Activated gamma-delta T cell treated with anti-CD3 and anti-CD28 coated beads, Interleukin-2, amount 50 U/mL, for 16 hours (primary cell): ENCODE data around the gene ACTMAP.
"Not testable (repeated sequence)": the region's sequence is repeated elsewhere in the genome, so short reads cannot be mapped to it uniquely, and the experiment has no call there.

ENCODE experiments used
- DNase-seq: peaks from one replicate; pipeline ENCODE4 v3.0.0-alpha.2; 2020; ENCODE audit warnings: low read depth

Gene ACTMAP

DNA sequence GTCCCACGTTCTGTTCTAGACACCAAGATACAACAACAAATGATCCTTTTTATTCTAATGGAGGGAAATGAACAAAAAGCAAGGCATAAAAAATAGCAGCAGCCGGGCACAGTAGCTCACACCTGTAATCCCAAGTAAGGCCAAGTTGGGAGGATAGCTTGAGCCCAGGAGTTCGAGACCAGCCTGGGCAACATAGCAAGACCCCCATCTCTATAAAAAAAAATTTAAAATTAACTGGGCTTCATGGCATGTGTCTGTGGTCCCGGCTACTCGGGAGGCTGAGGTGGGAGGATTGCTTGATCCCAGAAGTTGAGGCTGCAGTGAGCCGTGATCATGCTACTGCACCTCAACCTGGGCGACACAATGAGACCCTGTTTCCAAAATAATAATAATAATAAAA lies 26.1 kb upstream of the ACTMAP start:
- no peak for DNase-seq

DNA sequence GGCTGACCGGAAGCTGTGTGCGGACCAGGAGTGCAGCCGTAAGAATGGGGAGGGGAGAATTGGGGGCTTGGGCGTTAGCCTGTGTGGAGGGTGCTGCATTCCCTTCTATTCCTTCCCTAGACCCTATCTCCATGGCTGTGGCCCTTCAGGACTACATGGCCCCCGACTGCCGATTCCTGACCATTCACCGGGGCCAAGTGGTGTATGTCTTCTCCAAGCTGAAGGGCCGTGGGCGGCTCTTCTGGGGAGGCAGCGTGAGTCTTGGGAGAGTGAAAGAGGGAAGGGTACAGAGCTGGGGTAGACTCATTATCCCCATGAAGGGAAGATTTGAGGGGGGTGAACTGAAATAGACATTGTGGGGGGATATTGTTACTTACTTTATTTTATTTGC lies 25.4 kb upstream of the ACTMAP start:
- DNase-seq: no peak

DNA sequence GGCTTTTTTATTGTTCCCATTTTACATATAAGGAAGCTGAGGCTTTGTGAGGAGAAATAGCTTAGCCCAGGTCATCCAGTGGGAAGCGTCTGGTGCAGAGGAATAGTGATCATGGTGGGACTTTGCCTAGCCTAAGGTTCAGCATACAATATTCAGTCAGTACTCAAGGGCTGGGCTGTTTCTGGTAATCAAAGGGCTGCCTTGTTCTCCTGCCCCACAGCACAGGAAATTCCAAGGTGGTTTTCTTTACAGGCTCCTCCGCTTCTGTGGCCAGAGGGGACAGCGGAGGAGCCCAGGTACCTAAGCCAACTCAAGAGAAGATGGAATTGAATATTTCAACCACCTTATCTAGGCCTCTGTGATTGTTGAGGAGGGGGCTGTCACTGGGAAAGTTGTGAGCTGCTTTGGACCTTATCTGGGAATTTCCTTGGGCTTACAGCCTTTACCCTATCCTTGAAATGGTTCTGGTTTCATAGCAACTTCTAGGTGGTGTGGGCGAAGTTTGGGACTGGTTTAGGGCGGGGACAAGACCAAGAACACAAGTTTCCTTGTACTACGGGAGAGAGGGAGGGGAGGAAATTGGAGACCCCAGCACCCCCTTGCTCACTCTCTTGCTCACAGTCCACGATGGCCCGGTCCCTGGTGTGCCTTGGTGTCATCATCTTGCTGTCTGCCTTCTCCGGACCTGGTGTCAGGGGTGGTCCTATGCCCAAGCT lies 24.8 kb upstream of the ACTMAP start, which contains the start of gene MIA:
Gene MIA, plus strand, starts transcription at position 606 of the 716 bp plus-strand sequence. Its CDS starts 22 bp downstream, at position 628.
- no peak for DNase-seq

DNA sequence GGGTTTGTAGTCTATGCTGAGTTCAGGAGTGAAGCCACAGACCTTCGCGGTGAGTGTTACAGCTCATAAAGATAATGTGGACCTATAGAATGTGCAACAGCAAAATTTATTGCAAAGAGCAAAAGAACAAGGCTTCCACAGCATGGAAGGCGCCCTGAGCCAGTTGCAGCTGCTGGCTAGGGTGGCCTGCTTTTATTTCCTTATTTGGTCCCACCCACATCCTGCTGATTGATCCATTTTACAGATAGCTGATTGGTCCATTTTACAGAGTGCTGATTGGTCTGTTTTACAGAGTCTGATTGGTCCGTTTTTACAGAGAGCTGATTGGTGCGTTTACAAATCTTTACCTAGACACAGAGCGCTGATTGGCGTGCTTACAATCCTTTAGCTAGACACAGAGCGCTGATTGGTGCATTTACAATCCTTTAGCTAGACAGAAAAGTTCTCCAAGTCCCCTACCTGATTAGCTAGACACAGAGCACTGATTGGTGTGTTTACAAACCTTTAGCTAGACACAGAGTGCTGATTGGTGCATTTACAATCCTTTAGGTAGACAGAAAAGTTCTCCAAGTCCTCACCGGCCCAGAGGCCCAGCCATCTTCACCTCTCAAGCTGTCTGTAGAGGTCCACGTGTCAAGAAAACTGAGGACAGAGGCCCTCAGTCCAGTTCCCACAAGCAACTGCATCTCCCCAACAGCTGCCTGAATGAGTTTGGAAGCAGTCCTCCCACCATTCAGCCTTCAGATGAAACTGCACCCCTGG lies 21.0 kb upstream of the ACTMAP start:
- not testable (repeated sequence) for DNase-seq

DNA sequence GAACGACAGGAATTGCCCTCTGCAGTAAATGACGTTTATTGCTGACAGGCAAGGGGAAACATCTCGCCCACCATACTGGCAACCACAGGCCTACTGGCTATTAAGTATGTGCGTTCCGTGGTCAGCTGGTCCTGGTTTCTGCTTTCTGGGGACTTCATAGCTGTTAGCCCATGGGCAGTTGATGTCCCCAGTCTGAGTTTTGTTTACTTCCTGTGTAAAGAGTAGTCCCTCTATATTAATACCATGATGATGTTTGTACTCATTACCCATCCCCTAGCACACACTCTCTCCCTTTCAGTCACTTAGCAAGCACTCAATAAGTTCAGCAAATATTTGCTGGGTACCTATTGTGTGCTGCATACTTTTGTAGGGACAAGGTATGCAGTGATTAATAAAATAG lies 18.6 kb upstream of the ACTMAP start:
- DNase-seq: no peak

DNA sequence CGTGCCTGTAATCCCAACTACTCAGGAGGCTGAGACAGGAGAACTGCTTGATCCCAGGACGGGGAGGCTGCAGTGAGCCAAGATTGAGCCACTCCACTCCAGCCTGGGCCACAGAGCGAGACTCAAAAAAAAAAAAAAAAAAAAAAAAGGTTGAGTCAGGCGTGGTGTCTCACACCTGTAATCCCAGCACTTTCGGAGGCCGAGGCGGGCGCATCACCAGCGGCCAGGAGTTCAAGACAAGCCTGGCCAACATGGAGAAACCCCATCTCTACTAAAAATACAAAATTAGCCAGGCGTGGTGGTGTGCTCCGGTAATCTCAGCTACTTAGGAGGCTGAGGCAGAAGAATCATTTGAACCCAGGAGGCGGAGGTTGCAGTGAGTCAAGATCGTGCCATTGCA lies 16.1 kb upstream of the ACTMAP start:
- not testable (repeated sequence) for DNase-seq

DNA sequence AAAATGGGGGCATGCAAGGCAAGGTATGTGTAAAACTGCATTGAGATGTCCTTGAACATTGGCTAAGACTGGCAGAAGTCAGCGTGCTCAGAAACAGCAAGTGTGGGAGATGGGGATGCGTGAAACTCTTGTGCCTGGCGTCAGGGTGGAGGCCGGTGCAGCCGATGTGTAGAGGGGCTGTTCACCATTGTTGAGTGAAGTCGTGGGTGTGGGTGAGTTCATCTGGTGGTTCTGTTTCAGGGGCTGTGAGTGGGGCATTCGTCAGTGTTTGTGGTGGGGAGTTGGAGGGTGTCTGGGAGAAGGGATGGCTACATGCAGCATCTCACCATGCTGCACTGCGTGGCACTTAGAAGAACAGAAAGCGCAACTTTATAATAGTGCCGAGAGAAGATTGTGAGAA lies 13.7 kb upstream of the ACTMAP start:
- no peak for DNase-seq

DNA sequence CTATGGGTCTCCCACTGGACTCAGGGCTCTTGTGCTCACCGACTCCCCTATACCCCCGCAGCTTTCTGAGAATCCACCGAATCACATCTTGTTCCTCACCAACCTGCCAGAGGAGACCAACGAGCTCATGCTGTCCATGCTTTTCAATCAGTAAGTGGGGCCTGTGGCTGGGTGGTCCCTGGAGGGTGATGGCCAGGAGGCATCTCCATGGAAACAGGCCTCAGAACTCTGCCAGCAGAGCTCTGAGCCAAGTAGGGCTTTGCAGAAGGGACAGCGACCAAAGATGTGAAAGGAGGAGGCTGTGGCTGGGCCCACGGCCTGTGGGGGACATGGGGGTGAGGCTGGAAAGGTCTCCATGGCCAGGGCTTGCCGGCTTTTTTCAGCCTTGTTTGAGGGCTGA lies 13.2 kb upstream of the ACTMAP start:
- DNase-seq: no peak

DNA sequence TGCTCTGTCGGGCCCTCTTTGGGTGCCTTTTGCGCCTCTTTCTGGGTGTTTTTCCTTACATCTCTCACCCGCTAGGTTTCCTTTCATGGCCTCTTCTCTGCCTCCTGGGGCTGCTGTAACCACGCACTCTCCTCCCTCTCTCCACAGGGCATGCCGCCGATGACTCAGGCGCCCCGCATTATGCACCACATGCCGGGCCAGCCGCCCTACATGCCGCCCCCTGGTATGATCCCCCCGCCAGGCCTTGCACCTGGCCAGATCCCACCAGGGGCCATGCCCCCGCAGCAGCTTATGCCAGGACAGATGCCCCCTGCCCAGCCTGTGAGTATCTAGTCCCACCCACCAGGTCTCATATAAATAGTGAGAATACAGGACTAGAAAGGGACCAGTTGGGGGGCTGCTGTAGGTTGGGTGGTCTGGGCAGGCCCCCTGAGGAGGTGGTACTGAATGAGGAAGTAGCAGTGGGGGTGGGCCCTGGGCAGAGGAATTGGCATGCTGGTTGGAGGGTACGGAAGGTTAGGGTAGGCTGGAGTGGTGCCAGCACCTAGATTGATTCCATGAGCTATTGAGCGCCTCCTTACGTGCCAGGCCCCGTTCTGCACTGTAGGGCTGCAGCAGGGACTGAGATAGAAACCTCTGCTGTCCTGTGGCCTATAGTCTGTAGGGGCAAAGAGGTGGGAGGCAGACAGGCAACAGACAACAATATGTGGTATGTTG lies 12.6 kb upstream of the ACTMAP start:
- DNase-seq: no peak

DNA sequence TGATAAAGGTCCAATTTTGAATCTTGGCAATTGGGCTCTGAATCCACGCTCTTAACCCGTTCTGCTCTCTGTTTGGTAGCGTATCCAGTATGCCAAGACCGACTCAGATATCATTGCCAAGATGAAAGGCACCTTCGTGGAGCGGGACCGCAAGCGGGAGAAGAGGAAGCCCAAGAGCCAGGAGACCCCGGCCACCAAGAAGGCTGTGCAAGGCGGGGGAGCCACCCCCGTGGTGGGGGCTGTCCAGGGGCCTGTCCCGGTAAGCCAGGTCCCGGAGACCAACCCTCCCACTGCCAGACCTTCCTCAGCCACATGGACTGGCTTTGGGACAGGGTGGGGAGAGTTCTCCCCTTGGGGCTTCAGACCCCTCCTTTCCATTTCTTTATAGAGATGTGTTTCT lies 9.1 kb upstream of the ACTMAP start:
- no peak for DNase-seq

DNA sequence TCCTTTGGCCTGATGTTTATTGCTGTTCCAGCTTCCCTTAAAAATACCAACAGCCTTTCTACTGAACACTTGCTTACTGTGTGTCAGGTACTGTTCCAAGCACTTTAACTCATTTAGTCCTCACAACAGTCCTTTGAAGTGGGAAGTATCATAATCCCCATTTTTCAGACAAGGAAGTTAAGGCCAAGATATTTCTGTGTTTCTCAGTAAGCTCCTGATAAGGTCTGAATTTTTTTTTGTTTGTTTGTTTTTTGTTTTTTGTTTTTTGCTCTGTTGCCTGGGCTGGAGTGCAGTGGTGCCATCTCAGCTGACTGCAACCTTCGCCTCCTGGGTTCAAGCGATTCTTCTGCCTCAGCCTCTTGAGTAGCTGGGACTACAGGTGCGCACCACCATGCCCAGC lies 8.2 kb upstream of the ACTMAP start:
- no peak for DNase-seq

DNA sequence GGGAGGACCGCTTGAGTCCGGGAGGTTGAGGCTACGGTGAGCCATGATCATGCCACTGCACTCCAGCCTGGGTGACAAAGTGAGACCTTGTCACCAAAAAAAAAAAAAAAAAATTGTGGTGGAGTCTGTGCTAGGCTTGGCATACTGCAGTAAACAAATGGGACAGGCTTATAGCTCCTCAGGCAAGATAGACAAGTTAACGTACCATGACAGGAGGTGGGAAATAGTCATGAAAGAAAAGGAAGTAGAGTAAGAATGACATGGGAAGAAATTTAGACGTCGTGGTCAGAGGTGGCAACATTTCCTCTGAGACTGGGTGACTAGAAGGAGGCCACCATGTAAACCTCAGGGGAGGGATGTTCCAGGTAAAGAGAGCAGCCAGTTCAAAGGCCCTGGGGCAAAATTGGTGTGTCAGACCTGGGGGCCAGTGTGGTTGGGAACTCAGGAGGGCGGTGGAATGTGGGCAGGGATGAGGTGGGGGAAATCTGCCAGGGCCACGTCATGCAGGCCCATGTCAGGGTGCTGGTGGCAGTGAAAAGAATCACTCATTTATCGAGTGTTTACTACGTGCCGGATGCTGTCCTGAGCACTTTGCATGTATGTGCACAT lies 6.3 kb upstream of the ACTMAP start:
- peak; percentile 28 for DNase-seq

DNA sequence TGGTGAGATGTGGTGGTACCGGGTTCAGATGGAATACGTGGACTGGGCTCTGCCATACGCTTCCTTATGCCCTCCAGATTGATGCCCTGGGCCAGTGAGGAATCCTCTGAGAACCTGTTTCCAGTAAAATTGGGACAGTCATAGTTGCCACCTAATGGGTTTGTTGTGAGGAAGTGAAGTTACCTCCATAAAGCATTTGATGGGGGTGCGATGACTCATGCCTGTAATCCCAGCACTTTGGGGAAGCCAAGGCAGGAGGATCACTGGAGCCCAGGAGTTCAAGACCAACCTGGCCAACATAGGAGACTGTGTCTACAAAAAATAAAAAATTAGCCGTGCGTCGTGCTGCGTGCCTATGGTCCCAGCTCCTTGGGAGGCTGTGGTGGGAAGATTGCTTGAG lies 5.5 kb upstream of the ACTMAP start:
- DNase-seq: no peak

DNA sequence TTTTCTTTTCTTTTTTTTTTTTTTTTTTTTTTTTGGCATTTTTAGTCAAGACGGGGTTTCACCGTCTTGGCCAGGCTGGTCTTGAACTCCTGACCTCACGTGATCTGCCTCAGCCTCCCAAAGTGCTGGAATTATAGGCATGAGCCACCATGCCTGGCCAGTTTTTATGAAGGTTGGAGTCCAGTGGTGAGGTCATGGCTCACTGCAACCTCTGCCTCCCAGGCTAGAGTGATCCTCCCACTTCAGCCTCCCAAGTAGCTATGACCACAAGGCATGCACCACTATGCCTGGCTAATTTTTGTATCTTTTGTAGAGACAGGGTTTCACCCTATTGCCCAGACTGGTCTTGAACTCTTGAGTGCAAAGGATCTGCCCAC lies 5.0 kb upstream of the ACTMAP start:
- DNase-seq: no peak

DNA sequence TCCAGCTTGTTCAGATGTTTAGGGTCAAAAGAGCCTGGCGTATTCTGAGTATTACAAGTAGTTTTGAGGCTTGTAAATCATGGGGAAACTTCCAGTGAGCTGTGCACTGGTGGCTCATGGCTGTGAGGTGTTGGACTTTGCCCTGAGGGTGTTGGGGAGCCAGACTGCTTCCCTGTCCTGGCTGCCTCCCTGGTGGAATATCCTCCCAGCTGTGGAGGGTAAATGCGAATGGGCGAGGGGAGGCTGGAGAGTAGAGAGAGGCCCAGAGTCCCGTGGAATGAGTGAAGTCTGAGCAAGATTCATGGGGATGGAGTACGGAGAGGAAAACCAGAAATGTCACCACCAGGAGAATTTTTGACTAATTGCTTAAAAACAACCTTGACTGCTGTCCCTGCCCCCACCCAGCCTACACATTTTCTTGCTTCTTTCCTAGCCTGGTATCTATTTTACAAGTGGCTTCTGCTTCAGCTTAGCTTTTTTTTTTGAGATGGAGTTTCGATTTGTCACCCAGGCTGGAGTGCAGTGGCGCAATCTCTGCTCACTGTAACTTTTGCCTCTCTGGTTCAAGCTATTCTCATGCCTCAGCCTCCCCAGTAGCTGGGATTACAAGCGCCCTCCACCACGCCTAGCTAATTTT lies 4.5 kb upstream of the ACTMAP start:
- DNase-seq: no peak

DNA sequence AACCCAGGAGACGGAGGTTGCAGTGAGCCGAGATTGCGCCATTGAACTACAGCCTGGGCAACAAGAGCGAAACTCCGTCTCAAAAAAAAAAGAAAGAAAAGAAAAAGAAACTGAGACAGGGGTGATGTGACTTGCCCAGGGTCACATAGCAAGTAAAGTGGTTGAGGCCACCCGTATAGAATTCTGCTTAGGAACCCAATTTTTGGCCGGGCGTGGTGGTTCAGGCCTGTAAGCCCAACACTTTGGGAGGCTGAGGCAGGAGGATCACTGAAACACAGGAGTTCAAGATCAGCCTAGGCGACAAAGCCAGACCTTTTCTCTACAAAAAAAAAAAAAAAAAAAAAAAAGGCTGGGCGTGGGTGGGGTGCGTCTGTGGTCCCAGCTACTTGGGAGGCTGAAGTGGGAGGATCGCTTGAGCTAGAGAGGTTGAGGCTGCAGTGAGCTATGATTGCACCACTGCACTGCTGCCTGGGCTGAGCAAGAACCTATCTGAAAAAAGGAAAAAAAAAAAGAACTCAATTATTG lies 2.0 kb upstream of the ACTMAP start:
- no peak for DNase-seq

DNA sequence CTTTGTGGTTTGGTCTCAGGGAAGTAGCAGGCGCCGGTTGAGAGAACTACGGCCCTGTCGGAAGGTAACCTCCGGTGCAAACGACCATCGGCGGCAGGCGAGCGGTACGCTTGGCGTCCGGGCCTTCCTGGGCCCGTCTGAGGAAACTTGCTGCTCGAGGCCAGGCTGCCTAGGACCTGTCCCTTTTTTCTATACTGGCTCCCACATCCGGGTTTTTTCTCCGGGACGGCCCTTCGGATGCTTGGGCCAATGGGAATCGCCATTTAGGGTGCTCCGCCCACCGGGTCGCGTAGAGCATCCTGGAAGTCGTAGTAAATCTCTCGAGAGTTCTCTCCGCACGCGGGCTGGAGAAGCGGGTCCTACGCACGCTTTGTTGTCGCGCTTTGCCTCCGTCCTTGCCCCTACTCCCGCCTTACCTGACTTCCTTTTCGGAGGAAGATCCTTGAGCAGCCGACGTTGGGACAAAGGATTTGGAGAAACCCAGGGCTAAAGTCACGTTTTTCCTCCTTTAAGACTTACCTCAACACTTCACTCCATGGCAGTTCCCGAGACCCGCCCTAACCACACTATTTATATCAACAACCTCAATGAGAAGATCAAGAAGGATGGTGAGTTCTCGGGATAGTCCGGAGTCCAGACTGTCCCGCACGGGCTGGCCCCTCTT lies 729 bp upstream of the ACTMAP start, which contains the start of gene SNRPA:
Gene SNRPA, plus strand, starts transcription at position 330 of the 664 bp plus-strand sequence. Its CDS starts 206 bp downstream, at position 536.
- peak; percentile 95 for DNase-seq

DNA sequence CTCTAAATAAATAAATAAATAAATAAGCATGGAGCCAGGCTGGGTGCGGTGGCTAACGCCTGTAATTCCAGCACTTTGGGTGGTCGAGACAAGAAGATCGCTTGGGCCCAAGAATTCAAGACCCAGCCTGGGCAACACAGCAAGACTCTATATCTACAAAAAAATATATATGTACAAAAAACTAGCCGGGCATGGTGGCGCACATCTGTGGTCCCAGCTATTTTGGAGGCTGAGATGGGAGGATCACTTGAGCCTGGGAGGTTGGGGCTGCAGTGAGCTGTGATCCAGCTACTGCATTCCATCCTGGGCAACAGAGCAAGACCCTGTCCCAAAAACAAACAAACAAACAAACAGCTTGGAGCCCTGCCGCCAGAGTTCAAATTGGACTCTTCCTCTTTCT lies 2.7 kb downstream of the ACTMAP start:
- no peak for DNase-seq

DNA sequence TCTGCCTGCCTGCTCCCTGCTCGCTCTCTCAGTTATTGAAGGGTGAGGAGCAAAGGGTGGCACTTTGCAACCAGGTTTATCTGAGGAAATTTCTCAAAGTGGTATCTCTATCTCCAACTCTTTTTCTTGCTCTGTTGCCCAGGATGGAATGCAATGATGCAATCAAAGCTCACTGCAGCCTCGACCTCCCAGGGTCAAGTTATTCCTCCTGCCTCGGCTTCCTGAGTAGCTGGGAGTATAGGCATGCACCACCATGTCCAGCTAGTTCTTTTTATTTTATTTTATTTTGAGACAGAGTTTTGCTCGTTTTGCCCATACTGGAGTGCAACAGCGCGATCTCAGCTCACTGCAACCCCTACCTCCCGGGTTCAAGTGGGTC lies 4.9 kb downstream of the ACTMAP start:
- no peak for DNase-seq

DNA sequence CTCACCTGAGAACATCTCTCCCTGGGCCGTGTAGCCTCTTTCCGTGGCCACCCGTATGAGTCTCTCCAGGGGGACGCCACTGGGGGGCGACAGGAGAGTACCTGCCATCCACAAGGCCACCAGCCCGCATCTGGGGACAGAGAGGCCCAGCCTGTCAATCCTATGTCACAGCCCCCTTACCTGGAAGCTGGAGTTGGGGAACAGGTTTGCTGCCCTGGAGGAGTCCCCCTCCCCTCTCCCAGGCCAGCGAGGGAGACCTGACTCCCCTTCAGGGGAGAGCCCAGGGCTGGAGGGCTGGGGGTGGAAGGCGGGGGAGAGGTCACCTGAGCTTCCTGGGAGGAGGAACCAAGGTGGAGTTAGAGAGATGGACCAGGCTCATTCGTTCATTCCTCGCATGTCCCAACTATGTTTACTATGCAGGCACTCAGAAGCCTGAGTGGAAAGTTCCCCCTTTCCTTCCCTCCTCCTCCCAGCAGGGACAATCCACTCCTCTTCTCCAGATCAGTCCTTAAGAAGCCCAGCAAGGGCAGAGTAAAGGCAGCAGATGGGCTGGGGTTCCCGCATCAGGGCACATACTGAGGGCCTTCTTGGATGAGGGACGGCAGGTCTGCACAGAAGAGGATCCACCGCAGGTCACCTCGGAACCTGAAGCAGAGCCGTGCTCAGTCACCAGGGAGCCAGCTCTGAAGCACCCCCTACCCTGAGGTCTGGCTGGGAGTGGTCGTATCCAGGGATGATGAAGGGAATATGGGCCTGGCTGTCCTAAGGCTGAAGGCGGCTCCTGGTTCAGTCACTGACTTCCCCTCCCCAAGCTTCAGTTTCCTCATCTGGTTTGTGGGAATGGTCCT lies 5.5 kb downstream of the ACTMAP start:
- DNase-seq: no peak
